HepG2 (cell line): ENCODE data around the gene ZSCAN5C. TPM values are rescaled to one million over a fixed set of nuclear protein-coding genes. Genes with fewer than 3 reads are reported as not detected.

Experiments used
- CCAR2 ChIP-seq: fragments of 200-400 bp; formaldehyde crosslinking; optimal IDR thresholded peaks from 2 replicates; pipeline ENCODE3; 2018; ENCODE audit warnings: low read depth, mild to moderate bottlenecking, low read length, moderate library complexity
- KDM6A ChIP-seq: IDR thresholded peaks from 2 replicates; pipeline ENCODE4 v1.6.1; 2016; ENCODE audit warnings: low read depth
- MIXL1 ChIP-seq: IDR thresholded peaks from 2 replicates; pipeline ENCODE4 v1.6.1; 2016
- MXD4 ChIP-seq: IDR thresholded peaks from 2 replicates; pipeline ENCODE4 v1.6.1; 2016; ENCODE audit warnings: mild to moderate bottlenecking, missing biosample characterization, missing genetic modification reagents
- PHF20 ChIP-seq: sonication (generic); formaldehyde crosslinking; IDR thresholded peaks from 2 replicates; pipeline ENCODE4 v1.5.0; 2020; ENCODE audit warnings: mild to moderate bottlenecking, missing genetic modification reagents
- RARA ChIP-seq: IDR thresholded peaks from 2 replicates; pipeline ENCODE4 v1.6.1; 2016; ENCODE audit warnings: missing genetic modification reagents, missing compliant biosample characterization
- SIN3A ChIP-seq: IDR thresholded peaks from 2 replicates; pipeline ENCODE4 v1.6.1; 2011; ENCODE audit warnings: low read depth, mild to moderate bottlenecking, control low read depth, low read length, borderline replicate concordance
- SRF ChIP-seq: IDR thresholded peaks from 2 replicates; pipeline ENCODE4 v1.6.1; 2011; ENCODE audit warnings: mild to moderate bottlenecking, low read depth, low read length, moderate library complexity
- TBX2 ChIP-seq: sonication (generic); formaldehyde crosslinking; IDR thresholded peaks from 2 replicates; pipeline ENCODE4 v1.5.0; 2020; ENCODE audit warnings: missing genetic modification reagents, mild to moderate bottlenecking, borderline replicate concordance
- ZMAT3 ChIP-seq: sonication (generic); formaldehyde crosslinking; conservative IDR thresholded peaks from 2 replicates; pipeline ENCODE4 v1.7.0; 2021; ENCODE audit warnings: missing genetic modification reagents
- ZNF670 ChIP-seq: sonication (generic); formaldehyde crosslinking; IDR thresholded peaks from 2 replicates; pipeline ENCODE4 v1.8.0; 2022; ENCODE audit warnings: mild to moderate bottlenecking, missing genetic modification reagents, borderline replicate concordance
- polyA plus RNA-seq, 8 experiments: library from polyadenylated mRNA; depleted of rRNA in 3 of 8; stranded (reverse) in 7 of 8; unstranded in 1 of 8; fragments of >200 nt; fragmentation: Illumina TruSeq in 4 of 8; extraction: Trizol in 4 of 8; gene quantifications; 2 replicates each; pipeline versions ENCODE4 v1.2.1 to v1.2.3, GENCODE V29; 2011 to 2016; ENCODE audit warnings: low read depth in 4 of 8, missing spikeins in 1 of 8, mixed read lengths in 1 of 8; ENCODE audit not compliant: insufficient read depth in 1 of 8
- total RNA-seq, 5 experiments: library from RNA; depleted of rRNA; stranded (reverse); fragments of >200 nt; fragmentation: Illumina TruSeq; extraction: Trizol; gene quantifications; 2 replicates each; pipeline ENCODE4 v1.2.3, GENCODE V29; 2016; ENCODE audit warnings: low read depth in 1 of 5
- TF ChIP-seq, protein P1 (sequence below): sonication (generic); formaldehyde crosslinking; IDR thresholded peaks from 2 replicates; pipeline ENCODE4 v1.4.0; 2020; ENCODE audit warnings: missing genetic modification reagents, borderline replicate concordance
- TF ChIP-seq, protein P2 (sequence below): sonication (generic); formaldehyde crosslinking; IDR thresholded peaks from 2 replicates; pipeline ENCODE4 v1.8.0; 2022; ENCODE audit warnings: missing genetic modification reagents, mild to moderate bottlenecking, moderate library complexity, borderline replicate concordance
- TF ChIP-seq, protein P3 (sequence below): sonication (generic); formaldehyde crosslinking; IDR thresholded peaks from 2 replicates; pipeline ENCODE4 v1.4.0; 2020; ENCODE audit warnings: mild to moderate bottlenecking, missing genetic modification reagents, borderline replicate concordance
- TF ChIP-seq, protein P4 (sequence below): sonication (generic); formaldehyde crosslinking; IDR thresholded peaks from 2 replicates; pipeline ENCODE4 v1.9.0; 2022; ENCODE audit warnings: low read depth, missing genetic modification reagents
- TF ChIP-seq, protein P5 (sequence below): IDR thresholded peaks from 2 replicates; pipeline ENCODE4 v1.6.1; 2016; ENCODE audit warnings: missing compliant biosample characterization, missing genetic modification reagents, borderline replicate concordance

Gene ZSCAN5C
- total and polyA plus RNA-seq, 2 of the 13 experiments (the other 11 are each of a cell fraction or from before 2014, with no cell fraction given), result not detected

DNA sequence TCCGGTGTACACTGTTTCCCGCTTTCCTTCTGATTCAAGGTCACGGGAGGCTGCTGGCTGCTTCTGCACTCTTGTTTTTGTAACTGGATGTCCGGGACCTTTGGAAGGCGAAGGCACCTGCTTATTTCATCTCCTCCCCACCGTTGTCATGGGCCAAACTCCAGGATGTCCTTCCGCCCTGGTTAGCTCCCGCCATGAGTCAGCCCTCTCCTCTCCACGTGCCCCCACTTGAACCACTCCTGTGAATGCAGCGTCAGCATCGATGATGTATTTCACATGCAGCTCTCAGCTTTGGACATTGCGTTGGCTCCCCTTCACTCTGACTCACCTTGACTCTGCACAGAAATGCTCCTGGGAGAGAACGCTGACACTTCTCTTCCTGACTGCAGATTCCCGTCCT lies 31.8 kb upstream of the ZSCAN5C start (continued):
- TF ChIP-seq, protein P1, sequence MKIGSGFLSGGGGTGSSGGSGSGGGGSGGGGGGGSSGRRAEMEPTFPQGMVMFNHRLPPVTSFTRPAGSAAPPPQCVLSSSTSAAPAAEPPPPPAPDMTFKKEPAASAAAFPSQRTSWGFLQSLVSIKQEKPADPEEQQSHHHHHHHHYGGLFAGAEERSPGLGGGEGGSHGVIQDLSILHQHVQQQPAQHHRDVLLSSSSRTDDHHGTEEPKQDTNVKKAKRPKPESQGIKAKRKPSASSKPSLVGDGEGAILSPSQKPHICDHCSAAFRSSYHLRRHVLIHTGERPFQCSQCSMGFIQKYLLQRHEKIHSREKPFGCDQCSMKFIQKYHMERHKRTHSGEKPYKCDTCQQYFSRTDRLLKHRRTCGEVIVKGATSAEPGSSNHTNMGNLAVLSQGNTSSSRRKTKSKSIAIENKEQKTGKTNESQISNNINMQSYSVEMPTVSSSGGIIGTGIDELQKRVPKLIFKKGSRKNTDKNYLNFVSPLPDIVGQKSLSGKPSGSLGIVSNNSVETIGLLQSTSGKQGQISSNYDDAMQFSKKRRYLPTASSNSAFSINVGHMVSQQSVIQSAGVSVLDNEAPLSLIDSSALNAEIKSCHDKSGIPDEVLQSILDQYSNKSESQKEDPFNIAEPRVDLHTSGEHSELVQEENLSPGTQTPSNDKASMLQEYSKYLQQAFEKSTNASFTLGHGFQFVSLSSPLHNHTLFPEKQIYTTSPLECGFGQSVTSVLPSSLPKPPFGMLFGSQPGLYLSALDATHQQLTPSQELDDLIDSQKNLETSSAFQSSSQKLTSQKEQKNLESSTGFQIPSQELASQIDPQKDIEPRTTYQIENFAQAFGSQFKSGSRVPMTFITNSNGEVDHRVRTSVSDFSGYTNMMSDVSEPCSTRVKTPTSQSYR (CRISPR knock-in tag), result peak; percentile 38; the same call in 1 of the 2 replicates
- TF ChIP-seq ZNF670 (CRISPR knock-in tag) (peak; percentile 90; the same call in 1 of the 2 replicates), TBX2 (CRISPR knock-in tag) (peak; percentile 55; the same call in 1 of the 2 replicates), SRF (no peak), RARA (peak; percentile 76), KDM6A (0 out of 2 replicates have a peak, but pooled peaks have one; percentile 49), PHF20 (CRISPR knock-in tag) (peak; percentile 55; the same call in 1 of the 2 replicates), ZMAT3 (CRISPR knock-in tag) (peak; percentile 76; the same call in 1 of the 2 replicates), CCAR2 (no peak), MXD4 (CRISPR knock-in tag) (peak; percentile 89), MIXL1 (CRISPR knock-in tag) (peak; percentile 52; the same call in 1 of the 2 replicates), SIN3A (peak; percentile 60; the same call in 1 of the 2 replicates)
- TF ChIP-seq, protein P2, sequence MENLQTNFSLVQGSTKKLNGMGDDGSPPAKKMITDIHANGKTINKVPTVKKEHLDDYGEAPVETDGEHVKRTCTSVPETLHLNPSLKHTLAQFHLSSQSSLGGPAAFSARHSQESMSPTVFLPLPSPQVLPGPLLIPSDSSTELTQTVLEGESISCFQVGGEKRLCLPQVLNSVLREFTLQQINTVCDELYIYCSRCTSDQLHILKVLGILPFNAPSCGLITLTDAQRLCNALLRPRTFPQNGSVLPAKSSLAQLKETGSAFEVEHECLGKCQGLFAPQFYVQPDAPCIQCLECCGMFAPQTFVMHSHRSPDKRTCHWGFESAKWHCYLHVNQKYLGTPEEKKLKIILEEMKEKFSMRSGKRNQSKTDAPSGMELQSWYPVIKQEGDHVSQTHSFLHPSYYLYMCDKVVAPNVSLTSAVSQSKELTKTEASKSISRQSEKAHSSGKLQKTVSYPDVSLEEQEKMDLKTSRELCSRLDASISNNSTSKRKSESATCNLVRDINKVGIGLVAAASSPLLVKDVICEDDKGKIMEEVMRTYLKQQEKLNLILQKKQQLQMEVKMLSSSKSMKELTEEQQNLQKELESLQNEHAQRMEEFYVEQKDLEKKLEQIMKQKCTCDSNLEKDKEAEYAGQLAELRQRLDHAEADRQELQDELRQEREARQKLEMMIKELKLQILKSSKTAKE (CRISPR knock-in tag), result peak; percentile 34; the same call in 1 of the 2 replicates
- TF ChIP-seq, protein P3, sequence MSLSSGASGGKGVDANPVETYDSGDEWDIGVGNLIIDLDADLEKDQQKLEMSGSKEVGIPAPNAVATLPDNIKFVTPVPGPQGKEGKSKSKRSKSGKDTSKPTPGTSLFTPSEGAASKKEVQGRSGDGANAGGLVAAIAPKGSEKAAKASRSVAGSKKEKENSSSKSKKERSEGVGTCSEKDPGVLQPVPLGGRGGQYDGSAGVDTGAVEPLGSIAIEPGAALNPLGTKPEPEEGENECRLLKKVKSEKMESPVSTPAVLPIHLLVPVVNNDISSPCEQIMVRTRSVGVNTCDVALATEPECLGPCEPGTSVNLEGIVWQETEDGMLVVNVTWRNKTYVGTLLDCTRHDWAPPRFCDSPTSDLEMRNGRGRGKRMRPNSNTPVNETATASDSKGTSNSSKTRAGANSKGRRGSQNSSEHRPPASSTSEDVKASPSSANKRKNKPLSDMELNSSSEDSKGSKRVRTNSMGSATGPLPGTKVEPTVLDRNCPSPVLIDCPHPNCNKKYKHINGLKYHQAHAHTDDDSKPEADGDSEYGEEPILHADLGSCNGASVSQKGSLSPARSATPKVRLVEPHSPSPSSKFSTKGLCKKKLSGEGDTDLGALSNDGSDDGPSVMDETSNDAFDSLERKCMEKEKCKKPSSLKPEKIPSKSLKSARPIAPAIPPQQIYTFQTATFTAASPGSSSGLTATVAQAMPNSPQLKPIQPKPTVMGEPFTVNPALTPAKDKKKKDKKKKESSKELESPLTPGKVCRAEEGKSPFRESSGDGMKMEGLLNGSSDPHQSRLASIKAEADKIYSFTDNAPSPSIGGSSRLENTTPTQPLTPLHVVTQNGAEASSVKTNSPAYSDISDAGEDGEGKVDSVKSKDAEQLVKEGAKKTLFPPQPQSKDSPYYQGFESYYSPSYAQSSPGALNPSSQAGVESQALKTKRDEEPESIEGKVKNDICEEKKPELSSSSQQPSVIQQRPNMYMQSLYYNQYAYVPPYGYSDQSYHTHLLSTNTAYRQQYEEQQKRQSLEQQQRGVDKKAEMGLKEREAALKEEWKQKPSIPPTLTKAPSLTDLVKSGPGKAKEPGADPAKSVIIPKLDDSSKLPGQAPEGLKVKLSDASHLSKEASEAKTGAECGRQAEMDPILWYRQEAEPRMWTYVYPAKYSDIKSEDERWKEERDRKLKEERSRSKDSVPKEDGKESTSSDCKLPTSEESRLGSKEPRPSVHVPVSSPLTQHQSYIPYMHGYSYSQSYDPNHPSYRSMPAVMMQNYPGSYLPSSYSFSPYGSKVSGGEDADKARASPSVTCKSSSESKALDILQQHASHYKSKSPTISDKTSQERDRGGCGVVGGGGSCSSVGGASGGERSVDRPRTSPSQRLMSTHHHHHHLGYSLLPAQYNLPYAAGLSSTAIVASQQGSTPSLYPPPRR (CRISPR knock-in tag), result peak; percentile 45; the same call in 1 of the 2 replicates
- TF ChIP-seq, protein P4, sequence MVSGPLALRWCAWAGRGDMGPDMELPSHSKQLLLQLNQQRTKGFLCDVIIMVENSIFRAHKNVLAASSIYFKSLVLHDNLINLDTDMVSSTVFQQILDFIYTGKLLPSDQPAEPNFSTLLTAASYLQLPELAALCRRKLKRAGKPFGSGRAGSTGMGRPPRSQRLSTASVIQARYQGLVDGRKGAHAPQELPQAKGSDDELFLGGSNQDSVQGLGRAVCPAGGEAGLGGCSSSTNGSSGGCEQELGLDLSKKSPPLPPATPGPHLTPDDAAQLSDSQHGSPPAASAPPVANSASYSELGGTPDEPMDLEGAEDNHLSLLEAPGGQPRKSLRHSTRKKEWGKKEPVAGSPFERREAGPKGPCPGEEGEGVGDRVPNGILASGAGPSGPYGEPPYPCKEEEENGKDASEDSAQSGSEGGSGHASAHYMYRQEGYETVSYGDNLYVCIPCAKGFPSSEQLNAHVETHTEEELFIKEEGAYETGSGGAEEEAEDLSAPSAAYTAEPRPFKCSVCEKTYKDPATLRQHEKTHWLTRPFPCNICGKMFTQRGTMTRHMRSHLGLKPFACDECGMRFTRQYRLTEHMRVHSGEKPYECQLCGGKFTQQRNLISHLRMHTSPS, result 0 out of 2 replicates have a peak, but pooled peaks have one; percentile 24
- TF ChIP-seq, protein P5, sequence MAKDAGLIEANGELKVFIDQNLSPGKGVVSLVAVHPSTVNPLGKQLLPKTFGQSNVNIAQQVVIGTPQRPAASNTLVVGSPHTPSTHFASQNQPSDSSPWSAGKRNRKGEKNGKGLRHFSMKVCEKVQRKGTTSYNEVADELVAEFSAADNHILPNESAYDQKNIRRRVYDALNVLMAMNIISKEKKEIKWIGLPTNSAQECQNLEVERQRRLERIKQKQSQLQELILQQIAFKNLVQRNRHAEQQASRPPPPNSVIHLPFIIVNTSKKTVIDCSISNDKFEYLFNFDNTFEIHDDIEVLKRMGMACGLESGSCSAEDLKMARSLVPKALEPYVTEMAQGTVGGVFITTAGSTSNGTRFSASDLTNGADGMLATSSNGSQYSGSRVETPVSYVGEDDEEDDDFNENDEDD (CRISPR knock-in tag), result peak; percentile 90
